Measurements from ENCODE around the gene CYB561. TPM values are rescaled to one million over a fixed set of nuclear protein-coding genes. Genes with fewer than 3 reads are reported as not detected.

CYB561 gene
- total RNA-seq, 1 donor from 2014 or later = 35.9 TPM

- DNase-seq = no peak
These were observed 13.9 kb downstream of the CYB561 start for GRCh38 chr17:63431939-63432804.

DNA sequence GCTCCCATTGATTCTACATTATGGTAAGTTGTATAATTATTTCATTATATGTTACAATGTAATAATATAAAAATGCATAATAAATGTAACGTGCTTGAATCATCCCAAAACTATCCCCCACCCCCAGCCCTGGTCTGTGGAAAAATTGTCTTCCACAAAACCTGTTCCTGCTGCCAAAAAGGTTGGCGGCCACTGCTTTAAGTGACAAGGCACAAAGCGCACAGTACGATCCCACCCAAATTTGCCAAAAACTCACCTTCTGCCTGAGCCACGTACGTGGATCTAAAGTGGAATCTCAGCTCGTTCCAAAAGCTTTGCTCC is 14.5 kb downstream of the CYB561 start:
- DNase-seq = no peak

- DNase-seq = no peak
These were observed 15.9 kb downstream of the CYB561 start for GRCh38 chr17:63430223-63430622.

DNA sequence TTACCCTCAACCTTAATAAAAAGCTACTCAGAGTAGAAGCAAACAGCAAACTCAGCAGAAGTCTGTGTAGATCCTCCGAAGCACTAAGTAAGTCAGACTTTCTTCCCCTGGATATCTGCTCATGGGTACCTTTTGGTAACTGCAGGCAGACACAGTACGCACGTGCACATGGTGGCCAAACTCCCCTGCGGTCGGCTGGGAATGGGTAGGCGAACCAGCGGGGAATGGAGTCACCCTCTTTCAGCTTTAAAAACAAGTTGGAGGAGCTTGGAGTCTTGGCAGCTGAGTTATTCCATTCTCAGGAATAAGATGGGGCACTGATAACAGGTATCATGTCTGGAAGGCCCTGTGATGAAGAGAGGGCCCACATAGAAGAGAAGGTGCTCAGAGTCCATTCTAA is 16.3 kb downstream of the CYB561 start:
- DNase-seq = no peak

- no peak for DNase-seq
These were observed 19.2 kb downstream of the CYB561 start for GRCh38 chr17:63426917-63427308.

DNA sequence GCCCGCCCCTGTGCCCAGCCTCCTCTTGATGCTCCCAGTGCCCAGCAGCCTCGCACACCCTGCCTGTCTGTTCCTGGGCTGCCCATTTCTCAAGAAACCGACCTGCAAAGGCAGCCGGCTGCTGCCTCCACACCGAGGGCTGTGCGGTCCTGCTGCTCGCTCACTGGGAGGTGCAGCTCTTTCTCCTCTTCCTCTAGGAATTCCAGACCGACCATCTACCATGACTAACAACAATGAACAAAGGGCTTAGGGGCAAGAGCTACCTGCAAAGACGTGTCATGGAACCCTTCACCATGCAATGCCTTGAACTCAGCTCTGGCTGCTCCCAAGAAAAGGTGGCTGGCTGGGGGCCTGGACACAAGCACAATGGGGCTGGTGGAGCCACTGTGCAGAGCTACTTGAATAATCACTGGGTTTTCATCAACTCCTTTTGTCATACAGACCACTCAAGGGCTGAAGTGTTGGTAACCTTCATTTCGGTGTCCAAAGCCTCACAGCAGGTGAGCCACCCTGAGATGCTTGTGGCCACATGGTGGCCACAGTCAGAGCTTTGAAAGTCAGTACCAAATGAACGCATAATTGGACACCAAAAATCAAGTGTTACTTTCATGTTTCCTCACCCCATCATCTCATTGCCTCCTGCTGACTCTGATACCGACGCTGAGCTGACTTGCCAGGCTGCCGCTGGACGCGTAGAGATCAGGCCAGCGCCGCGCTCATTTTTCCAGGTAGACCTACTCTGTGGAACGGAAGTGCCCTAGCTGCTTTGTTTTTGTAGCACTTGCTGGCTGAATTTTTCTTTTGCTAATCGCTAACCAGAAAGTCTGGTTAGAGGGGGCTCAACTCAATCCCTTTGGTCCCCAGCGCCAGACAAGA is 19.8 kb downstream of the CYB561 start:
- no peak for DNase-seq

DNA sequence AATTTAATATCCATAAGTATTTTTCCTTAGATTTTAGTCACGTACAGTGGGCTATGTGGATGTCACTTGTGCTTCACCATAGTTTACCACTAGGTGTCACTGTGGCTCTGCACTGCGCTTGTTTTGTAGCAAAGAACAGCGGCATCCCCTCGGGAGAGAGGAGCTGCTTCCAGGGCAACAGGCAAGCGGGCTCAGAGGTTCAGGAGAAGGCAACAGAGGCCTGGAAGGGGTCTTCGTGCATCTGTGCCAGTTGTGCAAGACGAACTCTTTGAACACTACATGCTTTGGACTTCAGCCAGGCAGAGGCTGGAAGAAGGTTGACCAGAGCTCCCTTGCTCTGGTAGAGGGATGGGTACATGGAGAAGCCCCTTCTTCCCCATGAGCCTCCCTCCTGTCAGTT is 20.6 kb downstream of the CYB561 start:
- DNase-seq = peak; percentile 95

DNA sequence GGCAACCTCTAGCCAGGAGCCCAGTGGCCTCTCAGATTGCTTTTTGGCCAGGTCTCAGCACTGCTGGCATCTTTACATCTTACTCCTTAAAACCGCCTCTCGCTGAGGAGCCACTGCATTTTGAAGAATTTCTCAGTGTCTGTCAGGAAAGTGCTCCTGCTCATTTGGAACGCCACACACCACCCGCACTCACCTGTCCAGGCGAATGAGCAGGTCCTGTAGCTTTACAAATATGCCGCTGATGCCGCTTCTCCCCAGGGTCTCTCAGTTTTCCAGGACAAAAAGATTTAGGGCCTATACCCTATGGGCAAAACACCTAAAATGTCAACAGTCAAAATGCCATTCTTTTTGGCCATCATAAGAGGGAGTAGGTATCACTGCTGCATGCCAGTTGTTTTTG is 22.1 kb downstream of the CYB561 start:
- DNase-seq = no peak

DNA sequence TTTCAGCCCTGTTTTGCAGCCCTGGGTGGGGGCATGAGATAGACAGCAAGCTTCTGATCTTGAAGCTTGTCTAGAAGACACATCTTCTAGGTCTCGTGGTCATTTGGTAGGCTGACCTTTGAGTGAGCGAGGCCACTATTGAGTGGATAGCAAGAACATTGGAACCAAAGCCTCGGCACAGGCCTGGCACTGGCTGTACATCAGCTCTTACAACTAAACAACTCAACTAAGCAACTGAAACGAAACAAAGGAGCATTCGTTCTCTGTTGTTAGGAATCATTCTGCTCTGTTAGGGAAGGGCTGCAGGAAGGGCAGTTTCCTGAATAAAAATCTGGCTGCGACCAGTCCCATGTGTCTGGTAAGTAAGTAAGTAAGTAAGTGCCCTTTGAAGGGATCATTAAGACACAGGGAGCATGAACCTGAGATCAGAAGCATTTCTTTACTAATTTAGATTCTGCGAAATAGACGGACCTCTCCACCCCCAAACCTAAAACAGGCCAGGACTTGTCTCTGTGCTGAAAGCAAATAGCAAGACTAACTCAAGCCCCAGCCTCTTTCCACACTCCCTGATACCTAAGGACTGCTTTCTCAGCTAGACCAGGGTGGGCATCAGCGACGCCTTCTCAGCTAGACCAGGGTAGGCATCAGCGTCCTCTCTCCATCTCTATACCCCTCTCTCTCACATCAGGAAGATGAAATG is 22.7 kb downstream of the CYB561 start:
- DNase-seq = peak; percentile 86

- no peak for DNase-seq
These were observed 24.1 kb downstream of the CYB561 start for GRCh38 chr17:63421681-63422645.

DNA sequence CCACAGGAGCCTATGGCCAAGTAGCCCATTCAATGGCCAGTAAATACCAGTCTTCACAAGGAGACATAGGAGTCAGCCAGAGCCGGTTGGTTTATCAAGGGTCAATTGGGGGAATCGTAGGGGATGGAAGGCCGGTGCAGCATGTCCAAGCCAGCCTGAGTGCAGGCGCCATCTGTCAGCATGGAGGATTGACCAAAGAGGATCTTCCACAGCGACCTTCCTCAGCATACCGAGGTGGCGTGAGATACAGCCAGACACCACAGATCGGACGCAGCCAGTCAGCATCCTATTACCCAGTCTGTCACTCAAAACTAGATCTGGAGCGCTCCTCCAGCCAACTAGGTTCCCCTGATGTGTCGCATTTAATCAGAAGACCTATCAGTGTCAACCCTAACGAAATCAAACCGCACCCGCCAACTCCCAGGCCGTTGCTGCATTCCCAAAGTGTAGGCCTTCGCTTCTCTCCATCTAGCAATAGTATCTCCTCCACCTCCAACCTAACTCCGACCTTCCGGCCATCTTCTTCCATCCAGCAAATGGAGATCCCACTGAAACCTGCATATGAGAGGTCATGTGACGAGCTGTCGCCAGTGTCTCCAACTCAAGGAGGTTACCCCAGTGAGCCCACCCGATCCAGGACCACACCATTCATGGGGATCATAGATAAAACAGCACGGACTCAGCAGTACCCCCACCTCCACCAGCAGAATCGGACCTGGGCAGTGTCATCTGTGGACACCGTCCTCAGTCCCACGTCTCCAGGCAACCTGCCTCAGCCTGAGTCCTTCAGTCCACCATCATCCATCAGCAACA is 25.0 kb downstream of the CYB561 start:
- no peak for DNase-seq

DNA sequence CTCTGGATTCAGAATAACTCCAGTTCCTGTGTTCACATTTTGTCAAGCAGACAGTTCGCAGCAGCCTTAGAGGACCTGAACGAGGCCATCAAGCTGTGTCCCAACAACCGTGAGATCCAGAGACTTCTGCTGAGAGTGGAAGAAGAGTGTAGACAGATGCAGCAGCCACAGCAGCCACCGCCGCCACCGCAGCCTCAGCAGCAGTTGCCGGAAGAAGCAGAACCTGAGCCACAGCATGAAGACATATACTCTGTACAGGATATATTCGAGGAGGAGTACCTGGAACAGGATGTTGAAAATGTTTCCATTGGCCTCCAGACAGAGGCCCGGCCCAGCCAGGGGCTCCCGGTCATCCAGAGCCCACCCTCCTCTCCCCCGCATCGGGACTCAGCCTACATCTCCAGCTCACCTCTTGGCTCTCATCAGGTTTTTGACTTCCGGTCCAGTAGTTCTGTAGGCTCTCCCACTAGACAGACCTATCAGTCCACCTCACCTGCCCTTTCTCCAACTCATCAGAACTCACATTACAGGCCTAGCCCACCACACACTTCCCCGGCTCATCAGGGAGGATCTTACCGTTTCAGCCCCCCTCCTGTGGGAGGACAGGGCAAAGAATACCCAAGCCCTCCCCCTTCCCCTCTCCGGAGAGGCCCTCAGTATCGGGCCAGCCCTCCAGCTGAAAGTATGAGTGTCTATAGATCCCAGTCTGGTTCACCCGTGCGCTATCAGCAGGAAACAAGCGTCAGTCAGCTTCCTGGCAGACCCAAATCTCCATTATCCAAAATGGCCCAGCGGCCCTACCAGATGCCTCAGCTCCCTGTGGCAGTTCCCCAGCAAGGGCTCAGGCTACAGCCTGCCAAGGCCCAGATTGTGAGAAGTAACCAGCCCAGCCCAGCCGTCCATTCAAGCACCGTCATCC is 25.9 kb downstream of the CYB561 start:
- DNase-seq = peak; percentile 94

DNA sequence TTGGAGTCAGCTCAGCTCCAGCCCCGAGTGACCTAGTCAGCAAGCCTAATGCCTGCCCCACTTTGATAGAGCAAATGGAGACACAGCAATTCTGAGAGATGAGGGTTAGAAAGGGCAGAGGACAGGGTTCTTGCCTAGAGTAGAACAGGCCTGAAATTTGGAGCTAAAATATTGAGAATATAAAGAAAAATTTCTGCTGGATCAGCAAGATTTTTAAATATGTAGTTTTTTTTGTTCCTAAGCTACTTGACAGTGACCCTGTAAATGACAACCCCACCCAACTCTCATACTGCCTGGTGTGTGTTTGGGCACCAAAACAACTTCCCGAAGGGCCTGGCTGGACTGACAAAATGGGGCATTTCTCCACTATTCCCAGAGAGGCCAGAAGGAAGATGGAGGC is 26.7 kb downstream of the CYB561 start:
- no peak for DNase-seq

- no peak for DNase-seq
These were observed 27.6 kb downstream of the CYB561 start for GRCh38 chr17:63418540-63418939.

- no peak for DNase-seq
These were observed 31.9 kb downstream of the CYB561 start for GRCh38 chr17:63414222-63414621.

DNA sequence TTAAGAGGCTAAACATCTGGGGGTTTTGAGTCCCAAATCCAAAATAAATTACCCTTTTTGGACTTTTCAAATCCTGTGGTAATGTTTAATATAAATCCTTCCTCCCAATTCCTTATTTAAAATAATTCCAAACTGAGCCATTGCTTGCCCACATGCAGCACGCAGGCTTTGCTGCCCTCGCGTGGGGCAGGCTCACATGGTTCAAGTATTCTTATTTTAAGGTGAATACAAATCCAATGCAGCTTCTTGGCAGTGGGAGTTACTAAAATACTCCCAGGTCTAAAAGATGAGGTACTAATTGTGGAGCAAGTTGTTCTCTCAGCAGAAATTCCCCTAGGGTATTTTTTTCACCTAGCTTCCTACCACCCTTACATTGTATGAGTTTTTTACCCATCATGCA is 33.0 kb downstream of the CYB561 start:
- no peak for DNase-seq

DNA sequence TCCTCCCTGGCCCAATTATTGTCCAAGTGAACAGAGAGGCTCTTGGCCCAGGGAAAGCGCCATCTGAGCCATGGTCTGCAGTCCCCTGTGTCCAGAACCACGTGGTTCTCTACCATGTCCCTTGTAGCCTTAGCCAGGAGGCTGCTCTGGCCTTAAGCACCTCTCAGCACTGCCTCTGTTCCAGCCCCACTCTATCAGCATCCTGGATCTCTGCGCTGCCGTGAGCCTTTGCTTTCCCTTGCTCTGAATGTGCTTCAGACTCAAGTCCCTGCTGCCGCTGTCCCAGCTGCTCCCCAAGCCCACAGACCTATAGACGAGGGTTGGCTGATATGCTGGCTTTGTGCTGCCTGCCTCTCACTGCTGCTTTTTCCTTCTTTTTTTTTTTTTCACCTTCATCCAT is 33.9 kb downstream of the CYB561 start:
- no peak for DNase-seq

GRCh38 chr17:63407741-63408330 is 38.3 kb downstream of the CYB561 start:
- DNase-seq = no peak

GRCh38 chr17:63406689-63407330 is 39.3 kb downstream of the CYB561 start:
- DNase-seq = peak; percentile 95

All from dermis blood vessel endothelial cell (primary cell).